DOHH2 (cell line): Measurements from ENCODE around the gene TLR7.

ENCODE experiments used
- H3F3A ChIP-seq: fragments of 200-600 bp; sonication (generic), shearing (Covaris generic); 2 replicates; pipeline ENCODE4 v1.6.0; 2016; ENCODE audit warnings: antibody characterized with exemption, mild to moderate bottlenecking; ENCODE audit not compliant: control insufficient read depth, insufficient read depth
- H3K27ac ChIP-seq: fragments of 200-600 bp; sonication (generic); 2 replicates; pipeline ENCODE4 v1.5.1; 2014; ENCODE audit warnings: low read depth, mild to moderate bottlenecking, low read length, moderate library complexity
- H3K27me3 ChIP-seq: fragments of 200-600 bp; sonication (generic); 2 replicates; pipeline ENCODE4 v1.6.1; 2014; ENCODE audit warnings: mild to moderate bottlenecking, low read length, mixed read lengths; ENCODE audit not compliant: control insufficient read depth
- H3K36me3 ChIP-seq: fragments of 200-600 bp; sonication (generic); 2 replicates; pipeline ENCODE4 v1.6.1; 2014; ENCODE audit warnings: mild to moderate bottlenecking, low read length, moderate library complexity, mixed read lengths; ENCODE audit not compliant: control insufficient read depth
- H3K4me1 ChIP-seq: fragments of 200-600 bp; sonication (generic); 2 replicates; pipeline ENCODE4 v1.6.1; 2014; ENCODE audit warnings: mild to moderate bottlenecking, low read length, mixed read lengths; ENCODE audit not compliant: control insufficient read depth
- H3K4me2 ChIP-seq: fragments of 200-600 bp; sonication (generic); 2 replicates; pipeline ENCODE4 v1.6.0; 2014; ENCODE audit warnings: mild to moderate bottlenecking, low read length, moderate library complexity
- H3K4me3 ChIP-seq: fragments of 200-600 bp; sonication (generic); 2 replicates; pipeline ENCODE4 v1.5.1; 2014; ENCODE audit warnings: mild to moderate bottlenecking, low read length, mixed read lengths
- H3K79me2 ChIP-seq: fragments of 200-600 bp; sonication (generic); 2 replicates; pipeline ENCODE4 v1.6.1; 2014; ENCODE audit warnings: mild to moderate bottlenecking, low read length, mixed read lengths; ENCODE audit not compliant: control insufficient read depth
- H3K9me2 ChIP-seq: fragments of 200-600 bp; sonication (generic); replicated peaks from 2 replicates; pipeline ENCODE4 v1.6.1; 2014; ENCODE audit warnings: mild to moderate bottlenecking, low read length, mixed read lengths; ENCODE audit not compliant: control insufficient read depth
- H3K9me3 ChIP-seq: fragments of 200-600 bp; sonication (generic); 2 replicates; pipeline ENCODE4 v1.6.1; 2014; ENCODE audit warnings: antibody characterized with exemption, low read length, mixed read lengths; ENCODE audit not compliant: control insufficient read depth, insufficient read depth
- H4K20me1 ChIP-seq: fragments of 200-600 bp; sonication (generic); 2 replicates; pipeline ENCODE4 v1.6.0; 2014; ENCODE audit warnings: low read depth, mild to moderate bottlenecking, antibody characterized with exemption, low read length, moderate library complexity; ENCODE audit not compliant: control insufficient read depth, insufficient read depth
- CTCF ChIP-seq: fragments of 200-600 bp; sonication (generic); IDR thresholded peaks from one replicate; pipeline ENCODE4 v1.5.1; 2014; ENCODE audit warnings: antibody characterized with exemption, mild to moderate bottlenecking, low read depth, low read length; ENCODE audit not compliant: poor library complexity, severe bottlenecking
- EZH2phosphoT487 ChIP-seq: fragments of 200-600 bp; sonication (generic); IDR thresholded peaks from 2 replicates; pipeline ENCODE4 v1.6.1; 2017; ENCODE audit warnings: borderline replicate concordance, mild to moderate bottlenecking, antibody characterized with exemption, low read length, moderate library complexity, mixed read lengths

The TLR7 gene

GRCh38 chrX:12921886-12922598 is 55.2 kb downstream of the TLR7 start:
- Histone ChIP-seq H3K4me1 (no peaks in the 10 kb centered on the region), H3K4me2 (no peak overlapping the region), H3K79me2 (no peaks in the 10 kb centered on the region), H3K27me3 (no peaks in the 10 kb centered on the region), H4K20me1 (no peaks in the 10 kb centered on the region), H3K9me3 (no peaks in the 10 kb centered on the region), H3F3A (no peaks in the 10 kb centered on the region), H3K27ac (no peak overlapping the region), H3K4me3 (no peak overlapping the region), H3K9me2 (no peaks in the 10 kb centered on the region), H3K36me3 (no peaks in the 10 kb centered on the region)
- TF ChIP-seq CTCF = no peak
- TF ChIP-seq EZH2phosphoT487 = no peak

DNA sequence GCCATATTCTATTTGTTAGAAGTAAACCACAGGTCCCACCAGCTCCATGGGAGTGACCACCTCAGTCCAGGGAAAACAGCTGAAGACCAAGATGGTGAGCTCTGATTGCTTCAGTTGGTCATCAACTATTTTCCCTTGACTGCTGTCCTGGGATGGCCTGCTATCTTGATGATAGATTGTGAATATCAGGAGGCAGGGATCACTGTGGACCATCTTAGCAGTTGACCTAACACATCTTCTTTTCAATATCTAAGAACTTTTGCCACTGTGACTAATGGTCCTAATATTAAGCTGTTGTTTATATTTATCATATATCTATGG is 55.7 kb downstream of the TLR7 start:
- TF ChIP-seq CTCF (no peak), EZH2phosphoT487 (no peak)
- H3K4me2 ChIP-seq = no peak overlapping the region
- H3K27me3 ChIP-seq = no peaks in the 10 kb centered on the region
- H3K9me2 ChIP-seq = no peaks in the 10 kb centered on the region
- H3F3A ChIP-seq = no peaks in the 10 kb centered on the region
- H3K9me3 ChIP-seq = no peaks in the 10 kb centered on the region
- H3K4me3 ChIP-seq = no peak overlapping the region
- no peaks in the 10 kb centered on the region for H4K20me1 ChIP-seq
- H3K4me1 ChIP-seq = no peaks in the 10 kb centered on the region
- no peaks in the 10 kb centered on the region for H3K79me2 ChIP-seq
- H3K27ac ChIP-seq = no peak overlapping the region
- H3K36me3 ChIP-seq = no peaks in the 10 kb centered on the region

DNA sequence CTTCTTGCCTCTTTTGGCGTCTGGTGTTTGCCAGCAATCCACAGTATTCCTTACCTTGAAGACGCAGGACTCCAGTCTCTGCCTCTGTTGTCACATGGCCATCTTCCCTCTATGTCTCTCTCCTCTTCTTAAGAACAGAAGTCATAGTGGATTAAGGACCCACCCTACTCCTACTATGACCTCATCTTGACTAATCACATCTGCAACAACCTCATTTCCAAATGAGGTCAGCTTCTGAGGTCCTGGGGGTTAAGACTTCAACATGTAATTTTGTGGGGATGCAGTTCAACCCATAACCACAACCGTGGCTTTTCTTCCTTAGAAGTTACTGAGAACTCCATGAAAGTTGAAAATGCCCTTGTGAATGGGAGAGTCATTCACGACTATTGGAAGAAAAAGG is 62.8 kb downstream of the TLR7 start:
- TF ChIP-seq EZH2phosphoT487 = no peak
- TF ChIP-seq CTCF = no peak
- no peak overlapping the region for H3K27ac ChIP-seq
- no peaks in the 10 kb centered on the region for H3K36me3 ChIP-seq
- H3K4me2 ChIP-seq = no peak overlapping the region
- H3K4me3 ChIP-seq = no peak overlapping the region
- H3K79me2 ChIP-seq = no peaks in the 10 kb centered on the region
- H3K4me1 ChIP-seq = no peaks in the 10 kb centered on the region
- H3K27me3 ChIP-seq = no peaks in the 10 kb centered on the region
- no peaks in the 10 kb centered on the region for H3F3A ChIP-seq
- H3K9me2 ChIP-seq = no peaks in the 10 kb centered on the region
- no peaks in the 10 kb centered on the region for H4K20me1 ChIP-seq
- no peaks in the 10 kb centered on the region for H3K9me3 ChIP-seq

DNA sequence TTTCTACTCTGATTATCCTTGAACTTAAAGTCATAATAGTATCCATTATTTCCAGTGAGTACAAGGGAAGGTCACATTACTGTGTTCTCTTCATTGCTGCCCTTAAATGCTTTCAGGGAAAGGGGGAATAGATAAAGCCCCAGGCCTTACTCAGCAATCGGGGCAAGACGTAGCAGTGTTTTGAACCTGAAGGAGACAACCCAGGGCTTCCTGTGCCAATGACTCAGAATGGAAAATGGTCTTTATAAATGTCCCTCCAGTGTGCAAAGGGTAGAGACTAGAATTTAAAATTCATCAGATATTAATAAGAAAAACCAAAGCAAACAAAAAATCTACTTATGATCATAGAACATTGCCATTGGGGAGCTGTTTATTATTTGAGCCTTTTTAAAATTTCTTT is 63.3 kb downstream of the TLR7 start:
- H3K27ac ChIP-seq = no peak overlapping the region
- H3F3A ChIP-seq = no peaks in the 10 kb centered on the region
- no peaks in the 10 kb centered on the region for H3K79me2 ChIP-seq
- H3K27me3 ChIP-seq = no peaks in the 10 kb centered on the region
- no peaks in the 10 kb centered on the region for H3K36me3 ChIP-seq
- no peak overlapping the region for H3K4me3 ChIP-seq
- H4K20me1 ChIP-seq = no peaks in the 10 kb centered on the region
- H3K4me1 ChIP-seq = no peaks in the 10 kb centered on the region
- TF ChIP-seq CTCF (no peak), EZH2phosphoT487 (no peak)
- H3K9me3 ChIP-seq = no peaks in the 10 kb centered on the region
- H3K9me2 ChIP-seq = no peaks in the 10 kb centered on the region
- no peak overlapping the region for H3K4me2 ChIP-seq
